GM23338 (cell line): ENCODE measurements around the gene RBBP4. TPM values are rescaled to one million over a fixed set of nuclear protein-coding genes. Genes with fewer than 3 reads are reported as not detected.
"Not testable (repeated sequence)": the region's sequence is repeated elsewhere in the genome, so short reads cannot be mapped to it uniquely, and the experiment has no call there.

Experiments
- ATAC-seq: fragments of 200-7000 bp; cut with Tn5 transposase; 3 replicates; pipeline ENCODE4 v1.9.1; 2020
- DNase-seq: peaks from one replicate; pipeline ENCODE4 v3.0.0-alpha.2; 2015; ENCODE audit warnings: low spot score
- H2AFZ ChIP-seq: fragments of 200-600 bp; sonication (generic); 2 replicates; pipeline ENCODE4 v1.8.0; 2016; ENCODE audit warnings: antibody characterized with exemption, mild to moderate bottlenecking, moderate library complexity
- H3F3A ChIP-seq: fragments of 200-600 bp; sonication (generic); replicated peaks from 2 replicates; pipeline ENCODE4 v1.8.0; 2017; ENCODE audit warnings: antibody characterized with exemption, mixed run types, low read depth
- H3K27ac ChIP-seq: fragments of 200-600 bp; sonication (generic); 2 replicates; pipeline ENCODE4 v1.6.1; 2016; ENCODE audit warnings: low read depth
- H3K27me3 ChIP-seq: fragments of 200-600 bp; sonication (generic); 2 replicates; pipeline ENCODE4 v1.8.0; 2016; ENCODE audit warnings: mild to moderate bottlenecking, mixed run types, moderate library complexity; ENCODE audit not compliant: insufficient read depth
- H3K36me3 ChIP-seq: fragments of 200-600 bp; sonication (generic); 2 replicates; pipeline ENCODE4 v1.8.0; 2016; ENCODE audit warnings: mild to moderate bottlenecking; ENCODE audit not compliant: insufficient read depth
- H3K4me1 ChIP-seq: fragments of 200-600 bp; sonication (generic); 2 replicates; pipeline ENCODE4 v1.8.0; 2016; ENCODE audit warnings: mild to moderate bottlenecking, moderate library complexity; ENCODE audit not compliant: insufficient read depth
- H3K4me2 ChIP-seq: fragments of 200-600 bp; sonication (generic); 2 replicates; pipeline ENCODE4 v1.7.1; 2017; ENCODE audit warnings: mixed run types
- H3K4me3 ChIP-seq: fragments of 200-600 bp; sonication (generic); 2 replicates; pipeline ENCODE4 v1.6.1; 2016; ENCODE audit warnings: mixed run types
- H3K79me2 ChIP-seq: fragments of 200-600 bp; sonication (generic); replicated peaks from 2 replicates; pipeline ENCODE4 v1.8.0; 2017; ENCODE audit warnings: mild to moderate bottlenecking; ENCODE audit not compliant: insufficient read depth
- H3K9me2 ChIP-seq: fragments of 200-600 bp; sonication (generic); 2 replicates; pipeline ENCODE4 v1.8.0; 2017; ENCODE audit not compliant: insufficient read depth
- H4K20me1 ChIP-seq: fragments of 200-600 bp; sonication (generic); replicated peaks from 2 replicates; pipeline ENCODE4 v1.8.0; 2017; ENCODE audit warnings: mild to moderate bottlenecking; ENCODE audit not compliant: insufficient read depth
- H3K27ac Mint-ChIP-seq: 2 replicates; pipeline ENCODE4 v1.8.0; 2020; ENCODE audit warnings: inconsistent platforms, mild to moderate bottlenecking, moderate library complexity, mixed read lengths
- H3K27me3 Mint-ChIP-seq: 3 replicates; pipeline ENCODE4 v1.8.0; 2022; ENCODE audit warnings: low read depth, mild to moderate bottlenecking, moderate library complexity, mixed read lengths, inconsistent platforms; ENCODE audit not compliant: insufficient read depth, poor library complexity
- H3K36me3 Mint-ChIP-seq: 3 replicates; pipeline ENCODE4 v1.8.0; 2021; ENCODE audit warnings: low read depth, mild to moderate bottlenecking, inconsistent platforms, moderate library complexity, mixed read lengths
- H3K4me1 Mint-ChIP-seq: 3 replicates; pipeline ENCODE4 v1.8.0; 2020; ENCODE audit warnings: mild to moderate bottlenecking, inconsistent platforms, mixed read lengths
- H3K4me3 Mint-ChIP-seq: 3 replicates; pipeline ENCODE4 v1.8.0; 2021; ENCODE audit warnings: moderate library complexity, mild to moderate bottlenecking, inconsistent platforms, mixed read lengths
- H3K9me3 Mint-ChIP-seq: 3 replicates; pipeline ENCODE4 v1.8.0; 2020; ENCODE audit warnings: moderate library complexity, mild to moderate bottlenecking, inconsistent platforms, mixed read lengths
- CTCF ChIP-seq, 2 experiments: fragments of 200-600 bp in 1 of 2; sonication (generic) in 1 of 2; conservative IDR thresholded peaks; 2 replicates each; pipeline versions ENCODE4 v1.5.1 to v1.6.1; 2016 to 2017; ENCODE audit warnings: antibody characterized with exemption in 2 of 2, low read depth in 2 of 2, mild to moderate bottlenecking in 2 of 2, moderate library complexity in 1 of 2
- JUNB ChIP-seq: IDR thresholded peaks from one replicate; pipeline ENCODE4 v1.6.1; 2016; ENCODE audit warnings: antibody characterized with exemption; ENCODE audit not compliant: unreplicated experiment
- ZNF114 ChIP-seq: fragments of 250-450 bp; sonication (Bioruptor Pico); IDR thresholded peaks from 2 replicates; pipeline ENCODE4 v1.5.0; 2020; ENCODE audit warnings: mild to moderate bottlenecking, moderate library complexity
- ZNF331 ChIP-seq: fragments of 250-450 bp; sonication (Bioruptor Pico); IDR thresholded peaks from 2 replicates; pipeline ENCODE4 v1.5.0; 2020; ENCODE audit warnings: low read depth, mild to moderate bottlenecking, moderate library complexity
- ZNF462 ChIP-seq: fragments of 250-450 bp; sonication (Bioruptor Pico); IDR thresholded peaks from 2 replicates; pipeline ENCODE4 v1.5.0; 2020; ENCODE audit warnings: mild to moderate bottlenecking, moderate library complexity
- polyA plus RNA-seq: library from polyadenylated mRNA; unstranded; fragments of >200 nt; fragmentation: Nextera tagmentation; extraction: Ambion mirVana; gene quantifications from 2 replicates; pipeline ENCODE4 v1.2.1, GENCODE V29; 2016
- total RNA-seq: library from RNA; depleted of rRNA; stranded (reverse); fragments of >200 nt; shearing (Covaris generic); gene quantifications from 2 replicates; pipeline ENCODE4 v1.2.3, GENCODE V29; 2014

RBBP4 gene
- total and polyA plus RNA-seq, 2 experiments from 2014 or later = 262 to 312 TPM

GRCh38 chr1:32709476-32709875 is 58.5 kb downstream of the RBBP4 start (continued):
- TF ChIP-seq CTCF (conservative IDR thresholded peaks at IDR 0.05; ENCODE audit: low read depth in 2 of 2) = no peak
- TF ChIP-seq ZNF462 = no peak
- no peak for TF ChIP-seq ZNF114 (CRISPR knock-in tag)
- no peak for TF ChIP-seq JUNB
- TF ChIP-seq ZNF331 = no peak

GRCh38 chr1:32711221-32711620 is 60.2 kb downstream of the RBBP4 start:
- not testable (repeated sequence) for H3K4me3 Mint-ChIP-seq, ATAC-seq, H3K27me3 ChIP-seq, H3K79me2 ChIP-seq, H3F3A ChIP-seq, H3K27ac ChIP-seq, H3K4me3 ChIP-seq, H3K27me3 Mint-ChIP-seq, DNase-seq, H3K4me2 ChIP-seq, H4K20me1 ChIP-seq, H2AFZ ChIP-seq, H3K36me3 ChIP-seq, H3K9me2 ChIP-seq, H3K27ac Mint-ChIP-seq, H3K36me3 Mint-ChIP-seq, H3K9me3 Mint-ChIP-seq
- H3K4me1 Mint-ChIP-seq = peaks cover 15% of the 10 kb centered on the region
- H3K4me1 ChIP-seq = peaks cover 15% of the 10 kb centered on the region
